Suppressor macrophage (primary cell): ENCODE results near the gene SKAP1.
"Not testable (repeated sequence)": the region's sequence is repeated elsewhere in the genome, so short reads cannot be mapped to it uniquely, and the experiment has no call there.

Experiments used
- DNase-seq, 4 experiments: peaks; one replicate each; pipeline ENCODE4 v3.0.0-alpha.2; 2020 to 2022
- total RNA-seq, 17 experiments: gene quantifications; one replicate each; lab custom pipeline; 2026; ENCODE audit warnings: mixed read lengths in 6 of 17, inconsistent platforms in 3 of 17; lab: John Stamatoyannopoulos, UW

The SKAP1 gene
- total RNA-seq: 0 to 3.2 (median 0.07) reads per million in 17 experiments

DNA sequence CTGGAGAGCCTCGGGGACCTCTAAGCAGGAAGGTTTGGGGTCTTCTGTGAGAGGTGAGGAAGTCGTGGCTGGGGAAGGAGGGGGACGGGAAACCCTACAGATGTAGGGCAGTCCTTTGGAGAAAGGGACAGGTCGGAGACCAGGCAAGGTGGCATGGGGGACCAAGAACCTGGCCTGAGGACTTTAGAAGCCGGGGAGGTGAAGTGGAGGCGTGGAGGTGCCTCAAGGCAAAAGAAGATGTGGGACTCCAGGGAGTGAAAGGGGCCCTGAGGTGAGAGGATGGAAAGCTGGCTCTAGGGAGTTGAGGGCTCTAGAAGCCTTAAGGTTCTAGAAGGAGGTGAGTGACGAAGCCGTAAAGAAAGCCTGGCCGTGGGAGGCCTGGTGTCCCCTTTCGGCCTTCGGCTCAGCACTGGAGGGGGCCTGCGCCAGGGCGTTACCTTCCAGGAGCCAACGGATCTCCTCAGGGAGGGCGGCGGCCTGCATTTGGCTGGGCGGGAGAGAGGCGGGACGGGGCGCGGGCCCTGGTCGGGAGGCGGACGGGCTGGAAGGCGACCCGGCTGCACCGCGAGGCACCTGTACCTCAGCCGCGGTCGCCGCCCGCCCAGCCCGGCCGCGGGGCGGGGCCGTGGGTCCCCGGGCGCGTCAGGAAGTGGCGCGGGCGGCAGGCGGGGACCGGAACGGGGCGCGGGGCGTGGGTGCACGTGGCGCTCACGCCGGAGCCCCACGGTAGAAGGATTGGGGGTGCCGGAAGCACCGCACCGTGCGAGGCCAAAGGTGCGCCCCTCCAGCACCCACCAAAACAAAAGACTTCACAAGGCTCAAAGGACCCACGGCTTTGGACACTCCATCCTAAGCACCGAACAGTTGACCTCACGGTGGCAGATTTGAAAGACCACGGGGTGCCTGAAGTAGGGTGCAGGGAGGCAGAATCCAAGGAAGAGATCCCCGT, at the start of gene SKAP1:
TSS of gene SKAP1 (minus strand) at position 577 of the 949 bp plus-strand sequence.
- DNase-seq: peak in 1 of 4 experiments; percentile 17

DNA sequence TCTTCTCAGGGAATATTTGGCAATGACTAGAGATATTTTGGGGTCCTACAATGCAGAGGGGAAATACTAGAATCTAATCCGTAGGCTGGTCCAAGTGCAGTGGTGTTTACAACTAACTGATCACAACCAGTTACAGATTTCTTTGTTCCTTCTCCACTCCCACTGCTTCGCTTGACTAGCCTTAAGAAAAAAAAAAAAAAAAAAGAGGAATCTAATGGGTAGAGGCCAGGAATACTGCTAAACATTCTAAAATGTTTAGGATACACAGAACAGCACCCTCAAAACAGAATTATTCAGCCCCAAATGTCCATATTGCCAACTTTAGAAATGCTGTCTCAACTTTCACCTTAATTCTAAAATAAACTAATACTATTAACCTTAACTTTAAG, 49.0 kb upstream of the SKAP1 start:
- no peak for DNase-seq

DNA sequence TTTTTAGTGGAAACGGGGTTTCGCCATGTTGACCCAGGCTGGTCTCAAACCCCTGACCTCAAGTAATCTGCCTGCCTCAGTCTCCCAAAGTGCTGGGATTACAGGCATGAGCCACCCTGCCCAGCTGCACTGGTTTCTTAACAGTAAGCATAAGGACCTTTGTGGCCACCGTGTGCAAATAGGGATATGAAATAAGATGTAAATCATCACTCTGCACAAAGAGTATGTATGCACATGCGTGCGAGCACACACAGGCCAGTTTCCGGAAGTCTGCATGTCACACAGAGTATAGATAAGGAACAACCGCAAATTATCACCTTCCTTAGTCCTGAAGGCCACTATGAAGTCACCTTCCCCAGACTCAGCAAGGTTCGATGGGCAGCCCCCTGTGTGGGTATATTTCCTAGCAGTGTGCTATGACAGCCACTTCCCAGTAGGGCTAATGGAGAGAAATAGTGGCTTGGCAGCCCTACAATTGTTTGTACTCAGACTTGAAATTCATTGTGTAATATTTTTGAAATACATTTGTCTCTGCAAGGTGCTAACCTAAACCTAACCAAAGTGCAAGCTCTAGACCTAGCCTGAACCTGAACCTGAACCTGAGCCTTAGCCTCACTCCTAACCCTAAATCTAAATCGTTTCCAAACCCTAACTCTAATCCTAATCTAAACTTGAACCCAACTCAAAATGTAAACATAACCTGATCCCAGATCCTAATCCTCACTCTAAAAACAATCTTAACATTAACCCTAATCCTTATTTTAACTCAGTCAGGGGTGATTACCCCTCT, 48.4 kb upstream of the SKAP1 start:
- DNase-seq: peak; percentile 27 to 38 (median 32)

DNA sequence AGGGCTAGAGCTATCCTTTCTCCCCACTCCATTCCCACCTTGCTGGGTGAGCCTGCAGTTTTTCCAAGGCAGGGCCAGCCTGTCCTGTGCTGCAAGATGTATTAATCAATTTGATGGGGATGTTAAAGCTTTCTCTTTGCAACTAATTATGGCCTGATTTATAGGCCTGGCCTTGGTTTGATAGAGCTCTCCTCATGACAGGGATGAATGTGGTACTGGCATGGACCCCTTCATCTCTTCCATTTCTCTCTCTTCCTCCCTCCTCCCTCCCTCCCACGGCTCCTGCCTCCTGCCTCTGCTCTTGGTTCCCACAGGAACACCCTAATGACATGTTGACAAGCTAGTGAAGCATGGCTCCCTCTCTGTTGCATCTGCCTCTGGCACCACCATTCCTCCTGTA, 47.2 kb upstream of the SKAP1 start:
- no peak for DNase-seq

DNA sequence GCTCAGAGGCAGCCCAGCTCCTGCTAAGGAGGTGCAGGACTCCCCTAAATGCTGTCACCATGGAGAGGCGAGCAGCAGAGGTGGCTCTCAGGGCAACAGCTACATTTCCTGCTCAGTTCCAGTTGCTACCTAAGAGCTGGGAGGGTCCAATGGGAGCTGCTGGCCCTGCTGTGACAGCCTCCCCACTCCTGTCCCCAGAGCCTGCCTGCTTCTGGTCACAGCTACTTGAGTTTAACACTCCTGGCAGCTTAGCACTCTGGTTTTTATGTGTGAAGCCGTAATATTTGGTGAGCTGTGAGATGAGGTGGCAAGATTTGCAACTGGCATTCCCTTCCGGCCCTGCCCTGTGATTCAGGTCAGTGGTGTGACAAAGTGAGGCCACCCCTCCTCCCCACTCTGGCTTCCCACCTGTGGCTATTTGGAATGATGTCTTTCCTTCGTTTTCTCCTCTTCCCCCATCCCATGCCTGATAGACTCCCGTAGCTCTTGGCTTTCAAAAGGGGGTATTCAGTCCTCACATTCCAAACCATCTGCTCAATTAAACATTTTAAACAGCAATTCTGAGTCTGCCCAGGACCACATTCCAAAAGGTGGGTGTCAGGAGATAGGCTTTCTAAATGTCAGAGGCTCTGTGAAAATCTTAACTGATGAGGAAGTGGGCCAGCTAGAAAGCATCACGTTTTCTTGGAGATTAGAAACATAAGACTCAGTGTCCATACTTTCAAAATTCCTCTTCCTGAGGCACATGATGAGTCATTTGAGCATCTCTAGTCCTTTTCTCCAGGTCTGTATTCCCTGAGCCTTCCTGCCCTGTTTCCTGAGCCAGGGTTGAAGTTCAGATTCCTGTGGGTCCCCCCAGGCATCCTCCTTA, 42.6 kb upstream of the SKAP1 start:
- no peak for DNase-seq

DNA sequence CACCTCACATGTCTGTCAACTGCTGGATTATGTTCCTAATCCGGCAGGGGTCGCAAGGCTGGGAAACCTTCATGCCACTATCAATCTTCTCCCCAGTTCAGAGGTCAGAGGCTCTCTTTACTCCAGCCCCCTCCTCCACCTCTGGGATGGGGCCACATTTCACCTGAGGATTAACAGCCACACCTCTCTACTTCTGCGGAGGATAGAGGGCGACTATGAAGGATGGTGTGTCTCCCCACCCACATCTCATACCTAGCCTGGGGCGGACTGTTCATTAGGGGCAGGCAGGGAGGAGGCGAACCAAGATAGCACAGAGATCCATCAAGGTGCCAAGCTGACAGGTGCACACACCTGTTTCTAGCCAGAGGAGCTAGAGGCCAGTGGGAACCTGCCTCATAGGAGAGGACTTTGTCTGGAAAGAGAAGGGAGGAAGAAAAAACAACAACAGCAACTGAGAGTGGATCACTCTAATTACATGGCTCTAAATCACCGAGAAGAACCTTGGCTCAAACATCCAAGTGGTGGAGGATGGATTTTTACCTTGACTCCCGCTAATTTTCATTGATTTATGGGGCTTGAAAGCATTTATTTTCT, 41.9 kb upstream of the SKAP1 start:
- DNase-seq: no peak

DNA sequence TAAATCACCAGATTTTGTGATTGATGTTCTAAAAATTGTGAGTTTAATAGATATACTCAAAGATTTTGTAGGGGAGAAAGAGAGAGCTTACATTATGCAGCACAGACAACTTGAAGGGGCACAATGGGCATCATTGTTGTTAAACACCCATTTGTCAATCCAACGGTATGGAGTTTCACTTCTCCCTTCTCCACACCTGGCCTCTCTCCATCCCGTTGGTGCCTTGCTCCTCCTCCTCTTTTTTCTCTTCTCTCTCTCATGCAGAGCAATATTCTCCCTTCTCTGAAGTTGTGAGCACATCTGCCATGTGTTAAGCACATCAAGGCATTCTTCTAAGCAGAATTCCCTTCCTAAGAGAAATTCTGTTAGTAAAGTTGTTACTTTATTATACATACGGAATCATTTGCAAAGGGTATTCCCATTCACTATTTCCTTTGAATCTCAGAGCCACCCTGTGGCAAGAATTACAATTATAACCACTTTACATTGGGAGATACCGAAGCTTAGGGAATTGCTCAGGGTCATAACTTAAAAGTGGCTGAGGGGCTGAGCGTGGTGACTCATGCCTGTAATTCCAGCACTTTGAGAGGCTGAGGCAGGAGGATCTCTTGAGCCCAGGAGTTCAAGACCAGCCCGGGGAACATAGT, 40.5 kb upstream of the SKAP1 start:
- no peak for DNase-seq

DNA sequence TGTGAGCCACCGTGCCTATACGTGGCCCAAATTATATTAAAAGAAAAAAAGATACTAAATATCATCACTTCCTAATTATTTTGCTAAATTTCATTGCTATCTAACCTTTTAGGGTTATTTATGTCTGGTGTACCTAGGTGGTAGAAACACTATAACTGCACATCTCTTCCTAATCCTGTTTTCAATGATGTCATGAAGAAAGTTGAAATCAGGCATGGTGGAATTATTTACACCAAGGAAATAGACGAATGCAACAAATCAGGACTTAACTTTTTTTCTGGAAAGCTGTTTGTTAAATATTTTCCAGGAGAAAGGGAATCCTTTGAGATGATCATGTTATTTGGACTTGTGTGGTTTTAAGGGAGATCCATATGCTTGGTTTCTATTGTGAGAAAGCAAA, 39.2 kb upstream of the SKAP1 start:
- no peak for DNase-seq

DNA sequence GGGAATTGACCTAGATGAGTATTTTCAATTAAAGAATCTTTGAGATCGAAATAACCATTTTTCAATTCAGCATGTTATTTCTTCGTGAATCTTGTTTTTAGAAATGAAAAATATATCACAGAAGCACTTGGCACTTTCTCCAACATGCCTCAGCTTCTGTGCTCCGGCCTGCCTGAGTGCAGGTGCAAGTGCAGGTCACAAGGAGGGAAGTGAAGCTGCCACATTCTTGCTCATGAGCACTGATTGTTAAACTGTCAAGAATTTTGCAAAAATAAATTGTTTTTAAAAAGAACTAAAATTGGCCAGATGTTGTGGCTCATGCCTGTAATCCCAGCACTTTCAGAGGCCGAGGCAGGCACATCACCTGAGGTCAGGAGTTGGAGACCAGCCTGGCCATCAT, 38.3 kb upstream of the SKAP1 start:
- no peak for DNase-seq

DNA sequence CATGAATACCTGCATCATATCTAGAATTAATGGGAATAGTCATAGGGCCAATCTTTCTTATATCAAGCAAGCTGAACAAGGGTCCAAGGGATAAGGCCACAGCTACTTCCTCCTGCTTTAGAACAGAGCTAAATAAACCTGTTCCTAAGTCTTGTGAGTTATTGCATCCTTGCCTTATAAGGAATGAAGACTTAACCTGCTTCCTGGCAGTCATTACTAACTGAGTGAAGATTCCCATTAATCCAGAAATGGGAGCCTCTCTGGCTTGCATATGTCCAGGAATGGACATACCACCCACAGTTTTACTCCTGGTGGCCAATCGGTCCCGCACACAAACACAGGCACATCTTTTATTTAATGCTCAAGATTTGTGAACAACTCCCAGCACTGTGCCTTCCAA, 35.9 kb upstream of the SKAP1 start:
- DNase-seq: no peak

DNA sequence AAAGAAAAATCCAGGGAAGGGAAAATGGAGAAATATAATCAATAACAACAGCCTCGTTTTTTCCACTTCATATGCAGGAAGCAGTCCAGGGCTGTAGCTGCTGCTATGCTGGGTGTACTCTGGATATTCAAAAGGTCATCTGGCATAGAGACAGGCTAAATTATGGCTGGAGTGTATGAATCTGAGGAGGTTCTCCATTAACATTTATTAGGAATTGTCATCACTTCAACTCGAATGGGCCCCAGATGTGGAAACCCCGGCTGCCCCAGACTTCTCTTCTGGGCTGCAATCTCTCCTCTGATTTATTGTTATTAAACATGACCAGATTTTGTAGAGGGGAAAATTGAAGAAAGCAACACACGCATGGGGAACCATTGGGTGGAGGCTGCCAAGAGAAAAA, 33.5 kb upstream of the SKAP1 start:
- no peak for DNase-seq

DNA sequence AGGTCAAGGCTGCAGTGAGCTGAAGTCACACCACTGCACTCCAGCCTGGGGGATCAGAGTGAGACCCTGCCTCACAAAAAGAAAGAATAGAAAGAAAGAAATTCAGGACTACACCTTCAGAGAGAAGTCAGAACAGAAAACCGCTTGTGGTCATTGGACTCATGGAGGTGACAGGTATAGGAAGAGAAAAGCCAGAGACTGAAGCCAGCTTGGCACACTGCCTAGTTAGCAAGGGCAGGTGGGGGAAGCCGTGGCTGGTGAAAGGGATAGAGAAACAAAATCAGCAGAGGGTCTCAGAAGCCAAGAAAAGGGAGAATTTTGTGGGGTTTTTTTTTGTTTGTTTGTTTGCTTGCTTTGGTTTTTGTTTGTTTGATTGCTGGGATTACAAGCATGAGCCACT, 32.9 kb upstream of the SKAP1 start:
- DNase-seq: no peak

DNA sequence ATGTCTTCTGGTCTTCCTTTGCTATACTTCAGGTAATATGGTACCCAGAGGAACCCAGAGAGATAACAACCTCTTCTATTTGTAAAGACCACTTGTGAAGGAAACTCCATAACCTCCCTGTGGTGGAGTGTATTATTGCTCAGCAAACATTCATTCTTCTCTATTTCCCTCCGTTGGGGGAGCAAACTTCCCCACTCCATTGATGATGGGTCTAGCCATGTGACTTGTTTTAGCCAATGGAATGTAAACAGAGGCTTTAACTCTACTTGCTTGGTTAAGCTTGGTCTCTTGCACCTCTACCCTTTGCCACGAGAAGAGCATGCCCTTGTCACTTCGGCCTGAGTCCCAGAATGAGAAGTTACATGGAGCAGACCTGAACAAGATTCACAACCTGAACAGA, 30.0 kb upstream of the SKAP1 start:
- peak in 1 of 4 experiments; percentile 21 for DNase-seq

DNA sequence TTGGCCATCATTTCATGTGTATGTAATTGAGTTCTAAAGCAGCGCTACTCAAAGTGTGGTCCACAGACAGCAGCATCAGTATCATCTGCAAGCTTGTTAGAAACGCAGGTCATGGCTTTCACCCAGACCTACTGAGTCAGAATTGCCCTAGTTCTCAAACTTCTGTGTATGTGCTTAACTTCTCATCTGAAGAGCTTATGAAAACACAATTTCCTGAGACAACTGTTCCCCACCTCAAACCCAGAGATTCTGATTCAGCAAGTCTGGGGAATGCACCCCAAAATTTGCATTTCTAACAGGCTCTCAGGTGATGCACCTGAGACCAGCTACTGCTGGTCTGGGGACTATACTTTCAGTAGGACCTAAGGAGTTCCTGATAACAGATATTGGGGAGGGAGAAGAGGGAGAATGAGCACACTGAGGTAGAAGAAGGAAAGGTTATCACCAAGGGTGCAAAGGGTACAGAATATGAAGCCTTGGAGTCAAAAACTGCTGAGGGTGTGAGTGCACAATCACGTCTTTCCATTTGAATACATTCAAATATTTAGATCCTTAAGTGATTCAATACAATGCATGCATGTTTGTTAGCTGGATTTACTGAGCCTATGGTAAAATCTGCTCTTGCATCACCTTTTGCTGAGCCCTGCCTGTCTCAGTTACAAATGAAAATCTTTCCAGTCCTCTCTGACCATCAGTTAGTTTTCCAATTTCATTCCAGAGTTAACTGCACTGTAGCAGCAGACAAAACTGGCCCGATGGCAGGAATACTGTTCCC, 29.2 kb upstream of the SKAP1 start:
- DNase-seq: no peak

DNA sequence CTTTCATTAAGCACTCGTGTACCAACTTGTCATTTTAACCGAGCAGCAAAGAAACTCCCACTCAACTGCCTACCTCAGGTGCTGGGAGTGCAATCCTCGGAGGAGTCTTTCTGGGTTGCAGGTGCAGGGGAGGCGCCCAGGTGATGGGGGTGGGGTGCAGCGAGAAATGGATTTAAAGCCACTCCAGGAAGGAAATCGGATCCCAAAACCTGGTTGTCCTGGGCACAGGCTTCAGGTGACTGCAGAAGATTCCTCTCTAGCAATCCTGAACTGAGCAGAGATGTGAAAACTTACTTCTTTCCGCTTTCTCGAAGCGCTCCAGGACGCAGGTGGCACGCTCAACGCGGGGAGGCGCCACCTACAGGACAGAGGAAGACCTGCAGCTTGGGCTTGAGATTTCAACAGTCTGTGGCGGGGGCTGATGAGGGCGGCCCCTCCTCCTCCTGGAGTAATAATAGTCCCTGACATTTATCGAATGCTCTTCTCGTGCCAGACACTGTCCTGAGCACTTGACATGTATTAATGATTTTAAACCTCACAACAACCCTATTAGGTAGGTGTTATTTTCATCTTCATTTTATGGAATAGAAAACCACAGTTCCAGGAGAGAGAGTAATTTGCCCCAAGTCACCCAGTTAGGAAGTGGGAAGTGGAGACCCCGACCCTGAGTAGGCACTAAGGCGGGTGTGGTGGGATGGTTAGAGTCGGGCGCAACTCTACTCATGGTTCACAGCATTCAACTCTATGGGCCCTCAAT, 27.2 kb upstream of the SKAP1 start:
- DNase-seq: peak; percentile 70 to 83 (median 74)

DNA sequence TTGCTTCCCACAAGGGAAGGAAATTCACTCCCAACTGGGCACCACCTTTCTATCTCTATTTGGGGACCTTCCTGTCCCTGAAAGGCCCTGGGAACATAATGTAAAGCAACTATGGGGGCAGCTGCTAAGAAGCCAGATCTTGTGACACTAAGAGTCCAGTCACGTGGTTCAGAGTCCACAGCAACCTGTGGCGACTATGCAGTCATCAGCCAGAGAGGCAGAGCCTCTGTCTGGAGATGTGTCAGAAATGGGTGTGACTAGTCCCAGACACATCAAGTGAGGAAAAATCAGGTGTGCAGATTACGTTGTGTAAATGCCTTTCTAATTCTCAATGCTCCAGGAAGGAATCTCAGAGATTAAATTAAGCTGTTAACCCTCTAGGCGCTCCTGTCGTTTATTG, 26.6 kb upstream of the SKAP1 start:
- DNase-seq: peak in 3 of 4 experiments; percentile 39 to 43 (median 39)

DNA sequence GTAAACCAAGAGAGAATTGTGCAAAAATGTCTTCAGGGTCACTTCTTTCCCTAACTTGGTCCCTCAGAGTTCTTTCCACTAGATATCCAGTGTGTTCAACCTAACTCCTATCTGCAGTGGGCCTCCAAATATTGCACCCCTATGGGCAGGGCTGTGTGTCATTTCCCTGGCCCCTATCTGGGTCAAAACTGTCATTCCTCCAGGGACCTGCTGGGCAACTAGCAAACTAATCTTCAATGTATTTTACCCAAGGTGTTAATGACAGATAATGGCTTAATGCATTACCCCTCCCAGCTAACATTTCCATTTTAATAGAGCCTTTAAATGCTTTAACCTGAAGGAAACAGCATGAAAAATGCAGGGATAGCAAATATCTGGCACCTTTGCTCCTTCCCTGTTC, 25.8 kb upstream of the SKAP1 start:
- DNase-seq: no peak

DNA sequence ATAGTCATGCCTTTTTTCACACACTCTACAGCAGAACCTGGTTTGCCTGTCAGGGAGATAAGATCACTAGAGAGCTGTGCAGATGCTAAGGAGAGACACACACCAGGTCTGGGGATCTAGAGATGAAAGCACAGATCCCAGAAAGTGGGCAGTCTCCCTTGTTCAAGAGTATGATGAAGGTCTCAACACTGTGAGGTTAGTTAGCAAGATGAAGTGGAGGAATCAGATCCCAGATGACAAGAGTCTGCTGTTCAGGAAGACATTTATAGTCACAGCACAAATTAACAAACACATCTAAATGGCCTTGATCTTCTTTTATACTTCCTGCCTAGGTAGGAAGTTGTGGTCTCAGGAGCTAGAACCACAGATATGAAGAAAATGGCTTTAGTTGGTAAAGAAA, 23.4 kb upstream of the SKAP1 start:
- no peak for DNase-seq

DNA sequence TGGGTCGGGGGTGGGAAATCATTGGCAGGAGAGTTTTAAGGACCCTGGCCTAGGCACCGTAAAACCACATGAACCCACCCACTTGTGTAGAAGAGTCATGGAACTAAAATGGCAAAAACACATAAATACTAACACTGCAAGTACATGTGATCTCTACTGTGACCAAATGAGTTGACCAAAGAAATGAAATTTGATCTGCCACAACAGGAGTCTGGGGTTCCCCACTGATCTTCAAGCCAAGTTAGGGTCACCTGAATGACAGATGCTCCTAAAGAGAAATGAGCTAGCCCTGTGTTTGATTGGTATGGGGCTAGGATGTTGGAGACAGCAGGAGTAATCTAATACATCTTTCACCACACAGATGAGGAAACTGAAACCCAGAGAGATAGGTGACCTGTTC, 21.5 kb upstream of the SKAP1 start:
- DNase-seq: no peak

DNA sequence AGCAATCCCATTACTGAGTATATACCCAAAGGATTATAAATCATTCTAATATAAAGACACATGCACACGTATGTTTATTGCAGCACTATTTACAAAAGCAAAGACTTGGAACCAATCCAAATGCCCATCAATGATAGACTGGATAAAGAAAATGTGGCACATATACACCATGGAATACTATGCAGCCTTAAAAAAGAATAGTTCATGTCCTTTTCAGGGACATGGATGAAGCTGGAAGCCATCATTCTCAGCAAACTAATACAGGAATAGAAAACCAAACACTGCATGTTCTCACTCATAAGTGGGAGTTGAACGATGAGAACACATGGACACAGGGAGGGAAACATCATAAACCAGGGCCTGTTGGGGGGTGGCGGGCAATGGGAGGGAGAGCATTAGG, 19.3 kb upstream of the SKAP1 start:
- not testable (repeated sequence) for DNase-seq
